ENCODE measurements around the gene AVPR2. TPM values are rescaled to one million over a fixed set of nuclear protein-coding genes. Genes with fewer than 3 reads are reported as not detected.

Gene AVPR2
- not detected for total RNA-seq

DNA sequence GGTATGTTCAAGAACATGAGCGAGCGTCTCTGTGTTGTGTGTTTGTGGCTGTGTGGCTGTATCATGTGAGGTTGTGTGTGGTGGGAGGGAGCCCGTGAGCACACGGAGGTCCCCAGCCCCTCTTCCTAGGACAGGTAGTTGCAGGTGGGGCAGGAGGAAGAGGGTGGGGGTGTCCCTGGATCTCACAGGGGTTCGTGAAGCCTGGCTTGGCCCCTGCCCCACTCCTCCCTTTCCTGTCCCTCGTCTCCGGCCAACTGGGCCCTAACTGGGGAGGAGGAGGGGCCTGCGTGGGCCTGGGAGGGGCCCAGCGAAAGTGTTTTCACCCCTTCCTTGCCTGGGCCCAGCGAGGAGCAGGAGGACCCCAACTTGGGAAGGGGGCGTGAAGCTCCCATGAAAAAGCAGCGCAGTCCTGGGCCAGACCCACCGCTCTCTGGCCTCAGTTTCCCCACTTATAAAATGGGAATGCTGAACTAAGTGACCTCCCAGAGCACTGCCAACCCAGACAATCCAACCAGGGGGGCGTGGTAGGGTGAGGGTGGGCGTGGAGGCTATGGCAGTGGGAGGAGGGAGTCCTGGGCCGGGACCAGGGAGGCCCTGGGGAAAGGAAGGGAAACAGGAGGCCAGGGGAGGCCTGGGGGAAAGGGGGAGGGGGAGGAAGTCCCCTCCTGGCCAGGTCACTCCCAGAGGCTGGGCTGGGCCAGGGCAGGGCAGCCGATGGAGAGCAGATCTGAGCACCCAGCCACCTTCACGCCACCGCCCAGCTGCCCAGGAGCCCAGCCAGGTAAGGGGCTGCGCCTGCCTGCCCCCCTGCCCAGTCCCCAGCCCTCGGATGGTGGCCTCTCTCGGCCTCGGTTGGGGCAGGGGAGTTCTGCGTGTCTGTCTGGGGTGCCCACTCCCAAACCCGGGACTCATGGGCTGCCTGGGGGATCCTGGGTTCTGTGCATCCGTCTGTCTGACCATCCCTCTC lies at the start of gene AVPR2:
Gene AVPR2 (plus strand): TSS at position 683 of the 967 bp plus-strand sequence. CDS start 473 bp downstream, outside the sequence.
- DNase-seq: no peak

DNA sequence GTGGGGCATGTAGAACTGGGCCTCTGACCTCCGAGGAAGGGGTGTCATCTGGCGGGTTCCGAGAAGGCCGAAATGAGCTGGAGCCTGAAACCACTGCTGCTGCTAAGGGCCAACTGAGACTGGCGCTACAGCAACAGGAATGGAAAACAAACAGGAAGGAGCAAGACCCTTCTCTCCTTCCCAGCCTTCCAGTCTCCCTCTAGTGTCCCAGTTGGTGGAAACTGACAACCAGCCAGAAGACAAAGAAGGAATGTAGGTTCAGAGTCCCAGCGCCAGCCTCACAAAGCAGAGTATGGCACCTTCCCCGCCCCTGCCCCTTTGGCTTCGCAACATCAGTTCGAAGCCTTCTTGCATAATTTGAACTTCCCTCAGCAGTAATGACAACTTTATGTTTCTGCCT lies 49.8 kb upstream of the AVPR2 start:
- no peak for DNase-seq

DNA sequence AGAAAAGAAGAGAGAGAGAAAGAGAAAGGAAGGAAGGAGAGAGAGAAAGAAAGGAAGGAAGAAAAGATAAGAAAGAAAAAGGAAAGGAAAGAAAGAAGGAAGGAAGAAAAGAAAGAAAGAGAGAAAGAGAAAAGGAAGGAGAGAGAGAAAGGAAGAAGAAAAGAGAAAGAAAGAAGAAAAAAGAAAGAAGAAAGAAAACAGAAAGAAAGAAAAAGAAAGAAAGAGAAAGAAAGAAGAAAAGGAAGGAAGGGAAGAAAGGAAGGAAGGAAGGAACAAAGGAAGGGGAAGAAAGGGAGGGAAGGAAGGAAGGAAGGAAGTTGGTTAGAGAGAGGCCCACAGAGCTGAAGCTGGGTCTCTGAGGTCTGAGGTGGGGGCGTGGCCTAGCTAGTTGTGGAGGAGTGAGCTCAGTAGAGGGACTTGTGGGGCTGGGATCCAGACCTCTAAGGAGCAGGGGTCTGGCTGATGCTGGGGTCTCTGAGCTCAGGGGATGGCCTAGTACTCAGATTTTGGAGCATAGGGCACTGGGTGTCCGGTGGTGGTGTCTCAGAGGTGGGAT lies 47.0 kb upstream of the AVPR2 start:
- DNase-seq: no peak

GRCh38 chrX:153861151-153861550 lies 43.3 kb upstream of the AVPR2 start:
- no peak for DNase-seq

DNA sequence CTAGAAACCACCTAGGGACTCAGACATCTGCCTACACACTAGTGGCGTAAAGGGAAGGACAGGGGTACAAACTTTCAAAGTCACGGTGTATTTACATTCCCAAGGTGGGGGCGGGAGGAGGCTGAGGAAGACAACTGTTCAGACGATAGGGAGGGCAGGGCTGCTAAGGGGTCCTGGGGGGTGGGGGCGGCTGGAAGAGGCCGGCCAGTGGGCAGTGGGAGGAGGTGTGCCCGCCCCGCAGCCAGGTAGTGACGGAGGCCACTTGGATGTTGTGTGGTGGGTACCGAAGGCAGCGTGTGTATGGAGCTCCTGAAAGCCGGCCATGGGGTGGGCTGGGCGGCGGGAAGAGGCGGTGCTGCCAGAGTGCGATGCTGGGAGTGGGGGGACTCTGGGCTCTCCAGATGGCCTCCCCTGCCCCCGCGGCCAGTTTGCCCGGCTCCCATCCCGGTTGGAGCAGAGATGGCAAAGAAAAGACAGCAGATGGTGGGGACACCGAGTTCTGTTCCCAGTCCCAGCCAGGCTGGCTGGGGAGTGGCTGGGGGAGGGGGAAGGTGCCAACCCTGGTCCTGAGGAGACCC lies 42.7 kb upstream of the AVPR2 start:
- no peak for DNase-seq

- DNase-seq: no peak
Observed at GRCh38 chrX:153862369-153863250, 41.9 kb upstream of the AVPR2 start.

- no peak for DNase-seq
Observed at GRCh38 chrX:153863251-153863991, 41.1 kb upstream of the AVPR2 start.

DNA sequence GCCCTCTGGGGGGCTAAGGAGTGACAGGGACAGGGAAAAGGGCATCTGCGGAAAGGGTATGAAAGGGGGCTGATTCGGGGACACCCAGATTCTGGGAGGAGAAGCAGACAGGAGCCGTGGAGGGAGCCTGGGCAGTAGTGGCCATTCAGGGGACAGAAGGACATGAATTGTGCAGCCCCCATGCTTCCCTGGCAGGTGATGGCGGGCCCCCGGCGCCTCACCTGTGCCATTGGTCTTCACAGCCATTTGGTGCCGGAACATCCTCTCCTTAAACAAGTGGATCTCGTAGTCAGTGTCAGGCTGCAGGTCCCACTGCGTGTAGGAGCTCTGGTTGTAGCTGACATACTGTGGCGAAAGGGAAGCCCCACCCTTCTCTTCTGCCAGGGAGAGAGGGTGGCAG lies 40.4 kb upstream of the AVPR2 start:
- DNase-seq: no peak

DNA sequence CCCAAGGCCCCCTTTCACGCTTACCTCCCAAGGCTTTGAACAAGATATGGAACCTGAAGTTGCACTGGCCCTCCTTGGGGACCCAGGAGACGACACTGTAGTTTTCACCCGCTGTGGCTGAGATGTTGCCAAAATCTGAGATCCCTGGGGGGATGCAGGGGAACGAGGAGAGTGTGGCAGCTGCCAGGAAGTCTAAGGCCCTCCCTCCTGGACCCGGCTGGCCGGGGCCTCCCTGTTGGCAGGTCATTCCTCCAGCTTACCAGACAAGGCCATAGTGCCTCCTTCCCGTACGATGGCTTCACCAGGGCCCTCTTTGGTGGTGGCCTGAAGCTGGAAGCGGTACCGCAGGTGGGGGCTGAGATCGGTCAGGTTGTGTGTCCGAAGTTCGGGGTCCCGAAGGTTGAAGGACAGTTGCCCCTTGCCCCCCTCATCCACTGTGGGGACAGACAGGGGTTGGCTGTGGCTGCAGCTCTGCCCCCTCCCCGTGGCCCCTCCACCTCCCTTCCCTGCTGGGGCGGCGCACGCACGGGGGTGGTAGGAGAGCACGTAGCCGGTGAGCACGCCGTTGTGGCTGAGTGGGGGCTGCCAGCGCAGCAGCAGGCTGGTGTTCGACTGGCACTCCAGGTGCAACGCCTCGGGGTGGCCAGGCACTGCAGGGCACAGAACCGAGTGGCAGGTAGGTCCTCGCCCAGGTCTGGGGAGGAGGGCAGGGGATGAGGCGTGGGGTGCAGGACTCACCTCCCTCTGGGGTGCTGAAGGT lies 39.7 kb upstream of the AVPR2 start:
- DNase-seq: no peak

- no peak for DNase-seq
Observed at GRCh38 chrX:153865321-153865580, 39.2 kb upstream of the AVPR2 start.

- no peak for DNase-seq
Observed at GRCh38 chrX:153865685-153866084, 38.8 kb upstream of the AVPR2 start.

DNA sequence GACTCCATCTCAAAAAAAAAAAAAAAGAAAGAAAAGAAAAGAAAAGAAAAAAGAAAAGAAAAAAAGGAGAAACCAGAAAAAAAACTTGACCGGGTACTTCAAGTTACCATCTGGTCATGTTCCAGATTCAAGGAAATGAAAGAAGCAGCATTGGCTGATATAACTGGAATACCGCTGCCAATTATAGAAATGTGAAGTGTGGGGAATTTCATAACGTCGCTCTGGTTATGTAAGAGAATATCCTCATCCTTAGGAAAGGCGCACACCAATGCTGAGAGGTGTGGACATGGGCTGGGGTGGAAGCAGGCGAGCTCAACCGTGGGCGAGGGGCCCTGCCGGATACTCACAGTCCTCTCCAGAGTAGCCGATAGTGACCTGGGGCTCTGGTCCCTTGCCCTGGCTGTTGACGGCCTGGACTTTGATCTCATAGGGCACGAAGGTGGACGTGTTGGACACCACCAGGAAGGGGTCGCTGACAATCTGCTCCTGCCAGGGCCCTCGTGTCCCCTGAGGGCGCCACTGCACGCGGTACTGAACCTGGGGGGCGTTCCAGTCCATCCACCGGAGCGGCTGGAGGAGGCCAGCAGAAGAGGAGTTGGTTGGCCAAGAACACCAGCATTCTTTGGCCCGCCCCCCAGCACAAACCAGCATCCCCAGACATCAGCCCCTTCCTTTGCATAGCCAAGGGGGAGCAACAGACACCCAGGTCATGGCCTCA lies 38.0 kb upstream of the AVPR2 start:
- no peak for DNase-seq

- no peak for DNase-seq
Observed at GRCh38 chrX:153867139-153867538, 37.3 kb upstream of the AVPR2 start.

GRCh38 chrX:153867671-153868070 lies 36.8 kb upstream of the AVPR2 start:
- no peak for DNase-seq

GRCh38 chrX:153868576-153869472 lies 35.6 kb upstream of the AVPR2 start:
- no peak for DNase-seq

DNA sequence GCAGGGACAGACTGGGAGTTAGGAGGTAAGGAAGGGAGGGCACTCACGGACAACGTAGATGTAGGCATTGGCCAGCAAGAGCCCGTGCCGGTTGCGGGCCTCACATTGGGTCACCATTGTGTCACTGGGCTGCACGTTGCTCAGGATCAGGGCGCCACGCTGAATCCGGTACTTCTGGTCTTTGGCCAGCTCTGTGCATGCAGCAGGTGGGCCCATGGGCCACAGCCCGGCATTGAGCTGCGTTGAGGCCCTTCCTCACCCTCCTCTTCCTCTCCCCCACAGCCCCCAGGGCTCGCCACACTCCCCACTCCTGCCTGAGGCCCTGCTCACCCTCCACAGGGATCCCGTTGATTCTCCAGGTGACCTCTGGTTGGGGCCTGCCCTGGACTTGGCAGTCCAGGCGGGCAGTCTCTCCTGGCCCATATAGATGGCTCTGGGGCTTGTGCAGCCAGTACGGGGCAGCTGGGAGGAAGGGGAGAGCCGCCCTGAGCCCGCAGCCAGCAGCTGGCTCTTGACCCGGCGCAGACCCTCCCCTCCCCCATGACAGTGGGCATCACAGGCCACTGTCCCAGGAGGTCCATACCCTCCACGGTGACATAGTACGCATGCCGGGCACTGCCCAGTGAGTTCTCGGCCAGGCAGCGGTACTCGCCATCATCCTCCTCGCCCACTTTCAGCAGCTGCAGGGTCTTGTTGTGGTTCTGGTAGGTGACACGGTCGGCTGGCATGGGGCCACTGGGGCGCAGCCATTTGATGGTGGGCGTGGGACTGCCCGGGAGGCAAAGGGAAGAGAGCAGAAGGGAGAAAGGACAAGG lies 34.8 kb upstream of the AVPR2 start:
- no peak for DNase-seq

DNA sequence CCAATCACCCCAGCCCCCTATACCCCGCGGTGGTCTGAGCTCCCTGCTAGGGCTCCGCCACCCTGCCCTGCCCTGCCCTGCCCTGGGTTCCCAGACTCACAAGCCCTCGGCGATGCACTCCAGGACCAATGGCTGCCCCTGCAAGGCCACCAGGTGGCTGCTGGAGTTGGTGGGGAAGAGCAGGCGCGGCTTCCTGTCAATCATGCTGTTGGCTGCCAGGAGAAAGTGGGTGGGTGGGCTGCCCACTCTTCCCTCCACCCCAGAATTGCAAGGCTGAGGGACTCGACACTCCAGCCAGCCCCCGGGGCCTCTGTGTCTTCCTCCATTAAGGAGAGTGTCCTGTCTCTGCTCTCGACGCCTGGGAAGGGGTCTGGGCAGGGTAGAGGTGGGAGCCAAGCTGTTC lies 34.2 kb upstream of the AVPR2 start:
- DNase-seq: no peak

GRCh38 chrX:153870791-153871360 lies 33.6 kb upstream of the AVPR2 start:
- DNase-seq: no peak

Data from occipital lobe (tissue), 2 donors.